Left forelimb (tissue), 1 donor: ENCODE data around the gene HBB.
"Not testable (repeated sequence)": the region's sequence is repeated elsewhere in the genome, so short reads cannot be mapped to it uniquely, and the experiment has no call there.

Experiments used
- DNase-seq: peaks from one replicate; pipeline ENCODE4 v3.0.0-alpha.2; 2018; ENCODE audit warnings: low spot score

Gene HBB

GRCh38 chr11:5226732-5227310, at the start of gene HBB:
Gene HBB, minus strand, starts transcription at chr11:5227071. Its CDS starts 50 bp downstream, at chr11:5227021.
- no peak for DNase-seq

GRCh38 chr11:5275369-5276110, 48.7 kb upstream of the HBB start:
- no peak for DNase-seq

- no peak for DNase-seq
Observed at GRCh38 chr11:5274395-5274794, 47.5 kb upstream of the HBB start.

GRCh38 chr11:5272395-5273017, 45.6 kb upstream of the HBB start:
- DNase-seq = no peak

GRCh38 chr11:5269715-5270147, 42.9 kb upstream of the HBB start, which contains the start of gene HBE1:
Gene HBE1, minus strand, starts transcription at chr11:5269945. Its CDS starts 55 bp downstream, at chr11:5269890.
- no peak for DNase-seq

- no peak for DNase-seq
Observed at GRCh38 chr11:5267033-5267563, 40.2 kb upstream of the HBB start.

- DNase-seq = no peak
Observed at GRCh38 chr11:5266609-5267008, 39.7 kb upstream of the HBB start.

- DNase-seq = no peak
Observed at GRCh38 chr11:5265832-5266231, 39.0 kb upstream of the HBB start.

GRCh38 chr11:5258543-5259262, 31.8 kb upstream of the HBB start:
- DNase-seq = no peak

GRCh38 chr11:5257296-5257695, 30.4 kb upstream of the HBB start:
- DNase-seq = no peak

- not testable (repeated sequence) for DNase-seq
Observed at GRCh38 chr11:5254646-5255413, 28.0 kb upstream of the HBB start, which contains the start of gene HBG2. Gene HBG2, minus strand, starts transcription at chr11:5254781. Its CDS starts 53 bp downstream, at chr11:5254728.

GRCh38 chr11:5254023-5254422, 27.2 kb upstream of the HBB start:
- DNase-seq = not testable (repeated sequence)

GRCh38 chr11:5253440-5253839, 26.6 kb upstream of the HBB start:
- DNase-seq = not testable (repeated sequence)

GRCh38 chr11:5252919-5253265, 26.0 kb upstream of the HBB start:
- DNase-seq = no peak

GRCh38 chr11:5252192-5252918, 25.5 kb upstream of the HBB start:
- no peak for DNase-seq

GRCh38 chr11:5251746-5252145, 24.9 kb upstream of the HBB start:
- no peak for DNase-seq

- no peak for DNase-seq
Observed at GRCh38 chr11:5250543-5251204, 23.8 kb upstream of the HBB start.

- not testable (repeated sequence) for DNase-seq
Observed at GRCh38 chr11:5249807-5250396, 23.0 kb upstream of the HBB start, which contains the start of gene HBG1. Gene HBG1, minus strand, starts transcription at chr11:5249857. Its CDS starts 53 bp downstream, at chr11:5249804.

- not testable (repeated sequence) for DNase-seq
Observed at GRCh38 chr11:5248498-5248897, 21.6 kb upstream of the HBB start.
